ENCODE results near the gene OR2B6.

Gene OR2B6

DNA sequence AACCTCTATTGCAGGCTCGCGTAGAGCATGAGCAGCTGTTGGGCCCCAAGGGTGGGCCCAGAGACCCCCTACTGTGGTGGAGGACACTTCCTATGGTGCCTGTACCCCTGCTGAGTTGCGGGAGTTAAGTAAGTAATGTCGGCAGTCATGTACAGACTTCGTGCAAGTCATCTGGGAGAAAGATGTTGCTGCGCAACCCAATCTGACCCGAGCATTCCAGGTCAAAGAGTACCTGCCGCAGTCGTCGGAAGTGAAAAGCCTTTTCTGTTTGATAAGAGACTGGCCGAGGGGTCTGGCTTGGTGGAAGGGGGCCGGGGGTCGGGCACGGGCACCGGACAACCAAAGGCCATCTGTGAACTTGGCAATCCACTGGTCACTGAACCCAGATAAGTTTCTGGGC, 44.3 kb downstream of the OR2B6 start:
- no peak for DNase-seq

DNA sequence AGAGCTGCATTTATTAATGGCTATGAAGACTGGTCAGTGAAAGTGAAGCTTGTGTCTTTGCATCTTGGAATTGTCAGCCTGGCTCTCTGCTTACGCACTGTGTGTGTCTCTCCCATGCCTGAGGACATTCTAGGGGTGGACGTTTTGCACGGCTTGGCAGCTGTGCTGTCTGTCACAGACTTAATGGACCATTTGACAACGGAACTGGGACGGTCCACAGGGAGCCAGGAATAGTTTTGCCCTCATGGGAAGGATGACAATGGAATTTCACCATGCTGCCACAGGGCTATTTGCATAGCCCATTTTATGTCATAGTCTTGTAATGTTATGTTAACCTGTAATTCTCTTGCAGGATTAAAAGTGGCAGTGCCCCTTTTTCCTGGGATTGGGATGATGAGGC, 44.7 kb downstream of the OR2B6 start:
- DNase-seq = no peak

DNA sequence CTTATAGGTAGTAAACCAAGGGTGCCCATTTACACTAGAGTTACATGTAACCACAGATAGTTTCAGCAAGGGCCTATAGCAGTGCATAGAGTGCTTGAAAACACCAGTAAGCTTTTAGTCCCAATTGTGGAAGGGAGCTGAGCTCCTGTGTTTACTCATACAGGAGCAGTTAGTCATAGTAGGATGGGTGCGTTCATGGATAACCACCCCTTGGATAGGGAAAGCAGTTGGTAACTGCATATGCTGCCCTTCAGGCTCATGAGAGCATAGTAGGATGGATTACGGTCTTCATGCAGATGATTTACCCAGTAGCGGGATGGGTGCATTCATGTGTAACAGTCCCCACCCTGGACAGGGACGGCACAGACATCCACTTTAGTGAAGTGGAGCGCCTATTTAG, 45.1 kb downstream of the OR2B6 start:
- DNase-seq = no peak

- no peak for DNase-seq
Measured at GRCh38 chr6:28003059-28003458, 46.0 kb downstream of the OR2B6 start.

GRCh38 chr6:28003661-28004060, 46.6 kb downstream of the OR2B6 start:
- DNase-seq = no peak

DNA sequence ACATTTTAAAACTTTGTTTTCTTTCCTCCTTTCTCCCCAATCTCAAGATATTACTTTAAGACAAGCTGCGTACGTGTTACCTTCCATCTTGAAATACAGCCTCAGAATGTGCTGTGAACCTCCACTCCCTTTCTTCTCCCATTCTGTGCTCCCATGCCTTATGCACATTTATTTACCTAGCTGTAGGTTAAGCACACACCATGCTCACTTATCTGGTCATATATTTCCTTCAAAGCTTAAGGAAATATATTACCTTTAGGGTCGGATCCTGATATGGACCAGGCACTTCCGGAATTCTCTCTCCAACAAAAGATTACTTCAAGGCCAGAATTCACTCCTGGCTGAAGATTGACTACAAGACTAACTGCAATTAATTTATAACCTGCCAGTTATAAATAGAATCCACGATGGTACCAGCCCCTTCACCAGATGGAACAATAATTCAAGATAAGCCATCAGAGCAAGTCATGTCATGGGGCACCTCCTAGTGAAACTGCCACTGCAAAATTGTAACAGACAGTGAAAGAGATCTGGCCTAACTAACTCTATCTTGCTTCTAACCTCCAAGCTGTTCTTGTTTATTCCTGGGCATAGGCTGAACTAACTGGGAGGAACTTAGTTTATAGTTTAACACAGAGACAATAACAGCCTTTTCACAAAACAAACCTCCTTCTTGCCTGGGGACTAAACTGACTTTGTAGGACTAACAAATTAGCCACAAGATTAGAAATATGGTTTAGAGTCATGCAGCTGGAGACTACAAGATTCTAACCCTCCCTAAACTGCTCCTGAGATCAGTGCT, 47.5 kb downstream of the OR2B6 start:
- no peak for DNase-seq

GRCh38 chr6:28005152-28005890, 48.3 kb downstream of the OR2B6 start:
- no peak for DNase-seq

DNA sequence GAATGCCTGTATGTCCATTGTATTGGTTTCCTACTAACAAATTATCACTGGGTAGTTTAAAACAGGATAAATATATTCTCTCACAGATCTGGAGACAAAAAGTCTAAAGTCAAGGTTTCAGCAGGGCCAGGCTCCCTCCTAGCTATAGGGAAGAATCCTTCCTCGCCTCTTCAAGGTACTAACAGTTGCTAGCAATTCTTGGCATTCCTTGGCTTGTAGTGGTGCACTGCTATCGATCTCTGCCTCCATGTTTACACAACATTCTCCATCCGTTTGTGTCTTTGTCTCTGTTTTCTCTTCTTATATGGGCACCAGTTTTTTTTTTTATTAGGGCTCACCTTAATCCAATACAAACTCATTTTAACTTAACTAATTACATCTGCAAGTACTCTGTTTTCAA, 48.9 kb downstream of the OR2B6 start:
- DNase-seq = no peak

All from activated gamma-delta T cell (primary cell).